ENCODE measurements around the gene ZNF407. TPM values are rescaled to one million over a fixed set of nuclear protein-coding genes. Genes with fewer than 3 reads are reported as not detected.

ZNF407 gene
- polyA plus RNA-seq, 2 donors: 2.2 to 2.6 TPM

DNA sequence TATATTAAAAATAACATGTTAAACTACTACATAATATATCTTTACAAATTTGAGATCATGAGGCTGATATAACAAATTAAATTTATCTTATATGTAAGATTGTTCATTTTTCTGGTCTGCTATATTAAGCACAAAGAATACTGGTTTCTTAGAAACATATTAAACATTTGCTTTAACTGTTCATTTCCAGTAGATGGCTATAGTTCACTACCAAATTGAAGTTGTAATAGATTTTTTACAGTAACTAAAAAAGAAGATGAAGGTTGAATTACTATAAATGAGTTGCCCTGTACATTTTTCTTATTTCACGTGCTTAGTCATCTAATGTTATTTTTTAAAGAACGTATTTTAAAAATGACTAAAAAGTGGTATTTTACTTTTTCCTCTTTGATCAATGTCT, 57.0 kb downstream of the ZNF407 start:
- 66 to 70% methylated on average over 2 of the region's 2 CpGs for WGBS, 2 donors
- Histone ChIP-seq H3K4me1 (ENCODE audit: control insufficient read depth in 2 of 2, insufficient read depth in 2 of 2, low read length in 1 of 2) (no peaks in the 10 kb centered on the region), H3K27me3 (ENCODE audit: control insufficient read depth in 1 of 2, insufficient read depth in 2 of 2, low read length in 2 of 2) (no peaks in the 10 kb centered on the region), H3K27ac (ENCODE audit: low read depth in 2 of 2, low read length in 1 of 2) (no peak overlapping the region), H3K9me3 (ENCODE audit: control insufficient read depth in 2 of 2, insufficient read depth in 1 of 2, low read depth in 1 of 2, low read length in 1 of 2) (no peaks in the 10 kb centered on the region), H3K4me3 (ENCODE audit: low read depth in 1 of 2, low read length in 2 of 2) (no peak overlapping the region), H3K36me3 (ENCODE audit: control insufficient read depth in 2 of 2, insufficient read depth in 2 of 2, low read length in 1 of 2) (no peaks in the 10 kb centered on the region)

DNA sequence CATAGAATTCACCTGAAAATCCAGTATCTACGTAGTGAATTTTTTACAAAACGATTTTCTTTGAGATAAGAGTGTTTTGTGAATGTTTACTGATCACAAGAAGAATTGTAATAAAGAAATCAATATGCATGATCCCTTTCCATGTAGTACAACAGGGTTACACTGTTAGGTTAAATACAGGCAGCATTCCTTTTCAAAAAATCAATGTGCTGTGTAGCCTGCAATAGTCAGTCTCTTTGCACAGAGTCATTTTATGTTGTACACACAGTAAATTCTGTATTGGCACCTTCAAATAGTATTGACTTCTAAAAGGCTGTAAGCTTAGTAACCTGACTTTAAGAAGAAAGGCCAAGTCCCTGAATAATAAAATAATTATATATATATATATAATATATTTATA, 63.3 kb downstream of the ZNF407 start:
- peaks cover 0 to 2% of the 10 kb centered on the region in 2 donors for H3K36me3 ChIP-seq (ENCODE audit: control insufficient read depth in 2 of 2, insufficient read depth in 2 of 2, low read length in 1 of 2)
- 79 to 94% methylated on average over 2 of the region's 2 CpGs for WGBS, 2 donors
- no peaks in the 10 kb centered on the region for H3K4me1 ChIP-seq (ENCODE audit: control insufficient read depth in 2 of 2, insufficient read depth in 2 of 2, low read length in 1 of 2)
- H3K9me3 ChIP-seq (ENCODE audit: control insufficient read depth in 2 of 2, insufficient read depth in 1 of 2, low read depth in 1 of 2, low read length in 1 of 2): no peaks in the 10 kb centered on the region
- H3K27ac ChIP-seq (ENCODE audit: low read depth in 2 of 2, low read length in 1 of 2): no peak overlapping the region
- no peaks in the 10 kb centered on the region for H3K27me3 ChIP-seq (ENCODE audit: control insufficient read depth in 1 of 2, insufficient read depth in 2 of 2, low read length in 2 of 2)
- no peak overlapping the region for H3K4me3 ChIP-seq (ENCODE audit: low read depth in 1 of 2, low read length in 2 of 2)

GRCh38 chr18:74661691-74662090, 64.0 kb downstream of the ZNF407 start:
- Histone ChIP-seq H3K4me3 (ENCODE audit: low read depth in 1 of 2, low read length in 2 of 2) (no peak overlapping the region), H3K36me3 (ENCODE audit: control insufficient read depth in 2 of 2, insufficient read depth in 2 of 2, low read length in 1 of 2) (peaks cover 0 to 3% of the 10 kb centered on the region in 2 donors), H3K27me3 (ENCODE audit: control insufficient read depth in 1 of 2, insufficient read depth in 2 of 2, low read length in 2 of 2) (no peaks in the 10 kb centered on the region), H3K9me3 (ENCODE audit: control insufficient read depth in 2 of 2, insufficient read depth in 1 of 2, low read depth in 1 of 2, low read length in 1 of 2) (no peaks in the 10 kb centered on the region), H3K4me1 (ENCODE audit: control insufficient read depth in 2 of 2, insufficient read depth in 2 of 2, low read length in 1 of 2) (no peaks in the 10 kb centered on the region), H3K27ac (ENCODE audit: low read depth in 2 of 2, low read length in 1 of 2) (no peak overlapping the region)
- 92 to 93% methylated on average over 6 of the region's 6 CpGs for WGBS, 2 donors

DNA sequence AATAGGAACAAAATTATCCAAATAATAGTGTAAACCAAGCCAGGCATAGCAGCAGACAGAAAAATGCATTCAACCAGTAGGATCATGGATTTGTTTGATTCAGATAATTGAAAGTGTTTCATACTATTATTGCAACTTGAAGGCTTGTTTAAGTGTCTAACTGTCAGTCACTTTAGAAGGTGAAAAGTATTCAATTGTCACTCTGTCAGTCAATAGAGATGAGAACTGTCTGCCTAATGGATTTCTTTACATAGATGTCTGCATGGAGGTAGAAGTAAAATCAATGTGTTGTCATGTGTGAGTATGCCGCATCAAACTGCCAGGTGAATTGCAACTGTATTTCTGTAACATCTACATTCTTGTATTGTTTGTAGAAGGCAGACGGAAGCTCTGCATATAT, 65.0 kb downstream of the ZNF407 start:
- Histone ChIP-seq H3K4me3 (ENCODE audit: low read depth in 1 of 2, low read length in 2 of 2) (no peak overlapping the region), H3K27ac (ENCODE audit: low read depth in 2 of 2, low read length in 1 of 2) (no peak overlapping the region), H3K36me3 (ENCODE audit: control insufficient read depth in 2 of 2, insufficient read depth in 2 of 2, low read length in 1 of 2) (peaks cover 0 to 3% of the 10 kb centered on the region in 2 donors), H3K9me3 (ENCODE audit: control insufficient read depth in 2 of 2, insufficient read depth in 1 of 2, low read depth in 1 of 2, low read length in 1 of 2) (no peaks in the 10 kb centered on the region), H3K27me3 (ENCODE audit: control insufficient read depth in 1 of 2, insufficient read depth in 2 of 2, low read length in 2 of 2) (no peaks in the 10 kb centered on the region), H3K4me1 (ENCODE audit: control insufficient read depth in 2 of 2, insufficient read depth in 2 of 2, low read length in 1 of 2) (no peaks in the 10 kb centered on the region)
- WGBS, 2 donors: 51 to 52% methylated on average over 2 of the region's 2 CpGs

DNA sequence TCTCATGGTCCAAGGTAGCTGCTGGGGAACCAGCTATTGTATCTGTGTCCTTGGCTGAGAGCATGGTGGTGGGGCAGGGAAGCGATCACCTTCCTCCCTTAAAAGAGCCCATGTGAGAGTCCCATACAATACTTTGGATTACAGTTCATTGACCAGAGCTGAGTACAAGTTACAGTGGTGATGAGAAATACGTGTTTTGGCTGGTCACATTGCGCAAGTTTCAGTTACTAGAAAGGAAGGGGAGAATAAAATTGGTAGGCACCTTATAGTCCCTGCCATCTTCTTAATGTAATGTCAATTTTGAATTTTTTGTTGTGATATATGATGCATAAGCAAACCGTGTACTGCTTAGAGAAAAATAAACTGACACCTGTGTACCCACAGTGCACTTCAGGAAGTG, 67.7 kb downstream of the ZNF407 start:
- WGBS, 2 donors: 91 to 93% methylated on average over 4 of the region's 4 CpGs
- H3K36me3 ChIP-seq (ENCODE audit: control insufficient read depth in 2 of 2, insufficient read depth in 2 of 2, low read length in 1 of 2): peaks cover 0 to 3% of the 10 kb centered on the region in 2 donors
- no peak overlapping the region for H3K27ac ChIP-seq (ENCODE audit: low read depth in 2 of 2, low read length in 1 of 2)
- H3K4me1 ChIP-seq (ENCODE audit: control insufficient read depth in 2 of 2, insufficient read depth in 2 of 2, low read length in 1 of 2): no peaks in the 10 kb centered on the region
- H3K4me3 ChIP-seq (ENCODE audit: low read depth in 1 of 2, low read length in 2 of 2): no peak overlapping the region
- H3K27me3 ChIP-seq (ENCODE audit: control insufficient read depth in 1 of 2, insufficient read depth in 2 of 2, low read length in 2 of 2): no peaks in the 10 kb centered on the region
- H3K9me3 ChIP-seq (ENCODE audit: control insufficient read depth in 2 of 2, insufficient read depth in 1 of 2, low read depth in 1 of 2, low read length in 1 of 2): no peaks in the 10 kb centered on the region

GRCh38 chr18:74665905-74666304, 68.2 kb downstream of the ZNF407 start:
- Histone ChIP-seq H3K36me3 (ENCODE audit: control insufficient read depth in 2 of 2, insufficient read depth in 2 of 2, low read length in 1 of 2) (peaks cover 0 to 3% of the 10 kb centered on the region in 2 donors), H3K4me3 (ENCODE audit: low read depth in 1 of 2, low read length in 2 of 2) (no peak overlapping the region), H3K27me3 (ENCODE audit: control insufficient read depth in 1 of 2, insufficient read depth in 2 of 2, low read length in 2 of 2) (no peaks in the 10 kb centered on the region), H3K27ac (ENCODE audit: low read depth in 2 of 2, low read length in 1 of 2) (no peak overlapping the region), H3K9me3 (ENCODE audit: control insufficient read depth in 2 of 2, insufficient read depth in 1 of 2, low read depth in 1 of 2, low read length in 1 of 2) (no peaks in the 10 kb centered on the region), H3K4me1 (ENCODE audit: control insufficient read depth in 2 of 2, insufficient read depth in 2 of 2, low read length in 1 of 2) (no peaks in the 10 kb centered on the region)
- WGBS, 2 donors: 77 to 78% methylated on average over 9 of the region's 9 CpGs

DNA sequence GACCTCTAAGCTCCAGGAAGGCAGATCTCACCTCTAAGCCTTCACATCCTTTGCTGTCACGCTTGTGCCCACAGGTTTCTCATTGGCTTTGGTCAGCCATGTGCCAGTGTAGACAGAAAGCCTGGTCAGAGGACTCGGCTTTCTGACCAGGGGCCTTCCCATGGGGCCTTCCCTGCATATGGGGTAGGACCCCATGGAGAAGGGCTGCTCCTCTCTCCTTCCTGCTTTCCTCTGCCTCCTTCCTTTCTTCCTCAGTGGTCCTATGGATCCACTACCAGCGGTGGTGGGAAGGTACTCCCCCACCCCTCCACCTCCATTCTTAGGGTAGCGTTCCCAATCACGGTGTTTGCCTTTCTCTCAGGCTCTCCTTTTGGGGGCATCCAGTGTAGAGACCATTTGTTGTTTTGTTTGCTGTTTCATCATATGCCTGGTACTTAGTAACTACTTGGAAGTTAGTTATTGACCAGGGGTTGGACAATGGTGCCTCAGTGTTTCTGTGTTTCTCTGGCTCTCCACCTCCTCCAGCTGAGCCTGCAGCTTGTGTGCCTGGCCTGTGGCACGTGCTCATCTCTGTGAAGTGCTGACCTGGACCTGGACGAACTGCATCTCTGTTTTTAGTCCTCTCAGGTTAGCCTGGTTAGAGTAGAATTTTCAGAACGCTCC, 71.6 kb downstream of the ZNF407 start:
- H3K4me1 ChIP-seq (ENCODE audit: control insufficient read depth in 2 of 2, insufficient read depth in 2 of 2, low read length in 1 of 2): no peaks in the 10 kb centered on the region
- H3K4me3 ChIP-seq (ENCODE audit: low read depth in 1 of 2, low read length in 2 of 2): no peak overlapping the region
- H3K36me3 ChIP-seq (ENCODE audit: control insufficient read depth in 2 of 2, insufficient read depth in 2 of 2, low read length in 1 of 2): peaks cover 3 to 6% of the 10 kb centered on the region in 2 donors
- WGBS, 2 donors: 91 to 93% methylated on average over 8 of the region's 8 CpGs
- no peaks in the 10 kb centered on the region for H3K27me3 ChIP-seq (ENCODE audit: control insufficient read depth in 1 of 2, insufficient read depth in 2 of 2, low read length in 2 of 2)
- no peaks in the 10 kb centered on the region for H3K9me3 ChIP-seq (ENCODE audit: control insufficient read depth in 2 of 2, insufficient read depth in 1 of 2, low read depth in 1 of 2, low read length in 1 of 2)
- H3K27ac ChIP-seq (ENCODE audit: low read depth in 2 of 2, low read length in 1 of 2): no peak overlapping the region

GRCh38 chr18:74672371-74672770, 74.7 kb downstream of the ZNF407 start:
- Histone ChIP-seq H3K9me3 (ENCODE audit: control insufficient read depth in 2 of 2, insufficient read depth in 1 of 2, low read depth in 1 of 2, low read length in 1 of 2) (no peaks in the 10 kb centered on the region), H3K27ac (ENCODE audit: low read depth in 2 of 2, low read length in 1 of 2) (no peak overlapping the region), H3K27me3 (ENCODE audit: control insufficient read depth in 1 of 2, insufficient read depth in 2 of 2, low read length in 2 of 2) (no peaks in the 10 kb centered on the region), H3K36me3 (ENCODE audit: control insufficient read depth in 2 of 2, insufficient read depth in 2 of 2, low read length in 1 of 2) (peaks cover 0 to 6% of the 10 kb centered on the region in 2 donors), H3K4me3 (ENCODE audit: low read depth in 1 of 2, low read length in 2 of 2) (no peak overlapping the region), H3K4me1 (ENCODE audit: control insufficient read depth in 2 of 2, insufficient read depth in 2 of 2, low read length in 1 of 2) (no peaks in the 10 kb centered on the region)
- WGBS, 2 donors: 71 to 84% methylated on average over 6 of the region's 6 CpGs

- H3K4me3 ChIP-seq (ENCODE audit: low read depth in 1 of 2, low read length in 2 of 2): no peak overlapping the region
- H3K27ac ChIP-seq (ENCODE audit: low read depth in 2 of 2, low read length in 1 of 2): no peak overlapping the region
- no peaks in the 10 kb centered on the region for H3K27me3 ChIP-seq (ENCODE audit: control insufficient read depth in 1 of 2, insufficient read depth in 2 of 2, low read length in 2 of 2)
- no peaks in the 10 kb centered on the region for H3K9me3 ChIP-seq (ENCODE audit: control insufficient read depth in 2 of 2, insufficient read depth in 1 of 2, low read depth in 1 of 2, low read length in 1 of 2)
- no peaks in the 10 kb centered on the region for H3K4me1 ChIP-seq (ENCODE audit: control insufficient read depth in 2 of 2, insufficient read depth in 2 of 2, low read length in 1 of 2)
- WGBS, 2 donors: 72 to 81% methylated on average over 2 of the region's 2 CpGs
- H3K36me3 ChIP-seq (ENCODE audit: control insufficient read depth in 2 of 2, insufficient read depth in 2 of 2, low read length in 1 of 2): peaks cover 0 to 6% of the 10 kb centered on the region in 2 donors
These were observed 76.8 kb downstream of the ZNF407 start for GRCh38 chr18:74674487-74674886.

DNA sequence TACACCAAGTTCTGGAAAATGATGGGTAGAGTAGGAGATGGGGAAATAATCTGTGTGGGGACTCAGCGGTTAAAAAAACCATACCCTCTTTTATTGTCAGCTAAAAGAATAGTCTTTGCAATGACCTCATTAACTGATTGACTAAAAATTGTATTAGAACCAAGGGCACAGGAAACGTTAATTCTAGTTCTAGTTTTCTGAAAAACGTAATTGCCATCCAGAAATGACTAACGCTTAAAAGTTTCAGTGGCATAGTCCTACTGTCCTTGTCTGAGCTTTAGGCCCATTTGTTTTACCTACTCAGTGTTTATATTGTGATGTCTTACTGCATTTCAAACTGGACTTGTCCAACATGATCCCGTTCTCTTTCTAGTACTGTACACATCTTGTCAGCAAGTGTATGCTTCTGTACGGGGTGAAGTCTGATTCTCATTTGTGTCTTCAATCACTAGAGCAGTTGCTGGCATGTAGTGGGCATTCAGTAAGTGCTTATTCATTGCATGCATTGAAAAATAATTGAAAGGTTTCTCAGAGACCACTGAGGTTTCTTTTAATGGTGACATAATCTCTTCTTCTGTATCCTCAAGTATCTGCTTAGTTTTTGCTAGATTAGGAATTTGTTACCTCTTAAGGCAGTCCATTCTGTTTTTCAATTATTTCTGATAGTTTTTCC, 81.5 kb downstream of the ZNF407 start:
- Histone ChIP-seq H3K27me3 (ENCODE audit: control insufficient read depth in 1 of 2, insufficient read depth in 2 of 2, low read length in 2 of 2) (no peaks in the 10 kb centered on the region), H3K36me3 (ENCODE audit: control insufficient read depth in 2 of 2, insufficient read depth in 2 of 2, low read length in 1 of 2) (peaks cover 0 to under 1% of the 10 kb centered on the region in 2 donors), H3K27ac (ENCODE audit: low read depth in 2 of 2, low read length in 1 of 2) (no peak overlapping the region), H3K9me3 (ENCODE audit: control insufficient read depth in 2 of 2, insufficient read depth in 1 of 2, low read depth in 1 of 2, low read length in 1 of 2) (no peaks in the 10 kb centered on the region), H3K4me1 (ENCODE audit: control insufficient read depth in 2 of 2, insufficient read depth in 2 of 2, low read length in 1 of 2) (peaks cover 0 to 3% of the 10 kb centered on the region in 2 donors), H3K4me3 (ENCODE audit: low read depth in 1 of 2, low read length in 2 of 2) (no peak overlapping the region)
- 70 to 71% methylated on average over 6 of the region's 6 CpGs for WGBS, 2 donors
